Hypothalamus (tissue), 51 donors: ENCODE data around the gene RPL36A.

ENCODE experiments used
- DNase-seq, 51 donors: peaks; one replicate each; lab custom pipeline; 2025; lab: John Stamatoyannopoulos, UW

RPL36A gene

DNA sequence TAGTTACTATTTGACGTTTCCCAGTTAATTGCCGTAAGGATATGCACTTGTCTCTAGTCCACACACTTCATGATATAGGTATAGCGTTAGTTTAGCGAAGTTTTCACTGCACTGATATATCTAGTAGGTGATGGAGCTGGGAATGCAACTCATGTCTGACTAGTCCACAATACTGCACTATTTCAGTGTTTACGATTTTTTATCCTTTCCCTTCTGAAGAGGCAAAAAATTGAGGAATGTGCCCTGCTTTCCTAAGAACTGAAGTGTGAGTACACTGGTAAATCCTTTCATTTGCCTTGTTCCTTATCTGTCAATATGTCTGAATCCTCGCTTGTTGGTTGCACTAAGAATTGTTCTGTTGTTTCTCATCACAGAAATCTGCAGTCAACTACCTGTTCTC, 1.0 kb downstream of the RPL36A start:
- no peak for DNase-seq

DNA sequence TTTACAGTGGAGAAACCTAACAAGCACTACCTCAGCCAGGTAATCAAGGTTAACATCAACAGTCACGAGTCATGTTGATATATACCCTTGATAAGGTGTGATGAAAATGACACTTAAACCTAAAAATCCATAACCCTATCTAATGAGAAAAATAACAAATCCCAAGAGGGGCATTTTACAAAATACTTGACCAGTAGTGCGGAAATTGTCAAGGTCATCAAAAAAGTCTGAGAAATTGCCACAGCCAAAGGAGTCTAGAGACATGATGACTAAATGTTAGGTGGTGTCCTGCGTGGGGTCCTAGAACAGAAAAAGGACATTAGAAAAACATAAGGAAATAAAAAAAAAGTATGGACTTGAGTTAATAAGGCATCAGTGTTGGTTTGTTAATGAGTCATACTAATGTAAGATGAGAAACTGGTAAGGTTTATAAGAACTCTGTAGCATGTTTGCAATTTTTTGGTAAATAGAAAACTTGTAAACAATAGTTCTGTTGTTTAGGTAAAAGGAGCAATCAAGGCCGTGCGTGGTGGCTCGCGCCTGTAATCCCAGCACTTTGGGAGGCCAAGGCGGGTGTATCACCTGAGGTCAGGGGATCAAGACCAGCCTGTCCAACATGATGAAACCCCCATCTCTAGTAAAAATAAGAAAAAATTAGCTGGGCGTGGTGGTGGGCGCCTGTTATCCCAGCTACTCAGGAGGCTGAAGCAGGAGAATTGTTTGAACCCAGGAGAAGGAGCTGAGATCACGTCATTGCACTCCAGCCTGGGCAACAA, 2.9 kb downstream of the RPL36A start:
- DNase-seq = no peak

DNA sequence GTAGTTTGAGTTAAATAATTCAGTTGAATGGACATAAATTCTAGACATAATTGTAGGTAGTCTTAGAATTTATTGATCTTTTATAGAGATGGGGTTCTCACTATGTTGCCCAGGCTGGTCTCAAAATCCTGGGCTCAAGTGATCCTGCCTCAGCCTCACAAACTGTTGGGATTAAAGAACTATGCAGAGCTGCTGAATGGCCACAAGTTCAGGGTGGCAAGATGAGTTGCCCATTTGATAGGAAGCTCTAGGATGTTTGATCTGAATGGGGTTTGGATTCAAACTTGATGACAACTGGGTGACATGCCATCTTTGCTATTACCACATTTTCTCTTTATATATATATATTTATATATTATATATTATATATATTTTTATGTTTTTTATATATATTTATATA, 3.6 kb downstream of the RPL36A start:
- DNase-seq = no peak

DNA sequence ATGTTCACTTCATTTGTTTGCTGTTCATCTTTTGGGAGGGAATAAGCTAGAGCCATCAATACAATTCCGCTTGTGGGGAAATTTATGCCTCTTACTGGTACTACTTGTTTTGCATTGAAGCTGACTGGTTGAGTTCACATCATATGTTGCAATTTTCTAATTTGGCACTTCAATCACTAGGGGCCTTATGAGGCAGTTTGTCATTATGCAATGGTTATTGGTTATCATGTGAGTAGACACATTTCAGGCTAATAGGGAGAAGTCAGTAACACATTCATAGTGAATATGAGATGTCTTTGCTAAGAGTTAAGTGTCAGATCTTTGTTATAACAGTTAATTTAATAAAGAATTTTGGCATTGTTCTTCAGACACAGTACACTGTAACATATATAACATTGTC, 5.0 kb downstream of the RPL36A start:
- DNase-seq = no peak

DNA sequence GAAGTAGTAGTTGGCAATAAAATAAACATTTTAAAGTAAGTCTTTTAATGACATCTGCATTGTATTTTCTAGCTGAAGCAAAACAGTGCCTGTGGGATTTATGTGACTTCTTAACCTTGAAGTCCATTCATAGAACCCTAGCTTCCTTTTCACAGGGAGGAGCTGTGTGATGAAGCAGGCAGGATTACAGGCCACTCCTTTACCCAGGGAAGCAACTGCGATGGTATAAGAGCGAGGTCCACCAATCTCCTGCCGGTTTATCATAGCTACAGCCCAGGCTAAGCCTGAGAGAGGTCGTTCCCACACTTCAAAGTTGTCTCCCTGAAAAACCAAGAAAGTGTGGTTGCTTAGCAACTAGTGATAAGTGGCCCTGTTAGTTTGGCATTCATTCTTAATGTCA, 7.0 kb downstream of the RPL36A start:
- no peak for DNase-seq

DNA sequence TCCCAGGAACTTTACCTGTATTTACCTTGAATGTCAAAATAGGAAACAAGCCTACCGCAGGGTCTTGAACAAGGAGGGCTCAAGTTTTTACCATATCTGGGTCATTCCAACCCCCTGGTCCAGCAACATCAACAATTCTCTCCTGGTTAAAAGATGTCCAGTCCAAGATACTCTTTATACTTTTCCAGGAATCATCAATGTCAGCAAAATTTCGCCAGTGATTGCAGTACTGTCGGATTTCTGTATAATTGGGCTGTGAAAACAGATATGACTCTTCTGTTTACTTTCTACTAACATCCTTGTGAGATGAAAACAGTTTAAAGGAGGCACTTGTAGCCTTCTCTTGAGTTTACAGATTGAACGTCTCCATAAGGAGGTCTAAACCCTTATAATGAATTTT, 7.9 kb downstream of the RPL36A start:
- DNase-seq = no peak

DNA sequence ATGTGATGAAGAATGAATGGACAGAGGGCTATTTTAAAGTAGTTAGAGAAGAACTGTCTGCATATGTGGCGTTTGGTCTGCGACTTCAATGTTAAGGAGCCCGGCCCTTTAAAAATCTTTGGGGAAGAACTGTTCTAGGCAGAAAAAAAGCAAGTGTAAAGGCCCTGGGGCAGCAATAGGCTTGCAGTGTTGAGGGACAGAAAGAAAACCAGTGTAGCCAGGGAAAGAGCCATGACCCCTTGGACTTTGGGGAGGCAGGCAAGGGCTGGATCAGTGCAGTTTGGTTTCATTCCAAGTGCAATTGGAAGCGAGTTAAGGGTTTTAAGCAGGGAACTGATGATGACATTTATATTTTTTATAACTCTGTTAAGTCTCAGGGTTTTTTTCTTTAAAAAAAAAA, 9.0 kb downstream of the RPL36A start:
- DNase-seq = no peak

DNA sequence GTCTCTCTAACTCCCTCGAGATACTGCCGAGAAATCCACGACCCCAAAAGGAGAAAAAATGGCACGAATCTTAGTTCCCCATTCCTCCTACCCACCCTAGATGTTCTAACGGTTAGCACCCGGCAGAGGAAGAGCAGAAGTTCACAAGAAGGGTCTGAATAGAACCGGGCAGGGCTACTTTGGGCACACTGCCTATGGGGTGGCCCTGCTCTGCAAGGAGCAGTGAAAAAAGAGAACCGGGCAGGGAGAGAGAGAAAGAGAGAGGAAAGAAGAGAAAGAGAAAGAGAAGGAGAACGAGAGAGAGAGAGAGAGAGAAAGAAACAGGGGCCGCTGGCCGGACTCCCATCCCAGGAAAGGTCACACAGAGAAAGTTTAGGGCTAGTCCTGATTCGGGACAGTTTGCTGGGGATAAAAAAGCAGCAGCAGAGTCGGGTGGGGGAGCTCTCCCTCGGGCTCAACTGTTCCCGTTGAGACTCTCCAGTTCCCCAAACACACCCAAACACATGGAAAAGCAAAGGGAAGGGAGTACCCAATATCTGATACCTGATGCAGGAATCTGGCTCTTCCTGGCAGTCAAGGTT, 16.4 kb downstream of the RPL36A start:
- DNase-seq = peak in 2 of 51 donors; percentile 31 to 49

DNA sequence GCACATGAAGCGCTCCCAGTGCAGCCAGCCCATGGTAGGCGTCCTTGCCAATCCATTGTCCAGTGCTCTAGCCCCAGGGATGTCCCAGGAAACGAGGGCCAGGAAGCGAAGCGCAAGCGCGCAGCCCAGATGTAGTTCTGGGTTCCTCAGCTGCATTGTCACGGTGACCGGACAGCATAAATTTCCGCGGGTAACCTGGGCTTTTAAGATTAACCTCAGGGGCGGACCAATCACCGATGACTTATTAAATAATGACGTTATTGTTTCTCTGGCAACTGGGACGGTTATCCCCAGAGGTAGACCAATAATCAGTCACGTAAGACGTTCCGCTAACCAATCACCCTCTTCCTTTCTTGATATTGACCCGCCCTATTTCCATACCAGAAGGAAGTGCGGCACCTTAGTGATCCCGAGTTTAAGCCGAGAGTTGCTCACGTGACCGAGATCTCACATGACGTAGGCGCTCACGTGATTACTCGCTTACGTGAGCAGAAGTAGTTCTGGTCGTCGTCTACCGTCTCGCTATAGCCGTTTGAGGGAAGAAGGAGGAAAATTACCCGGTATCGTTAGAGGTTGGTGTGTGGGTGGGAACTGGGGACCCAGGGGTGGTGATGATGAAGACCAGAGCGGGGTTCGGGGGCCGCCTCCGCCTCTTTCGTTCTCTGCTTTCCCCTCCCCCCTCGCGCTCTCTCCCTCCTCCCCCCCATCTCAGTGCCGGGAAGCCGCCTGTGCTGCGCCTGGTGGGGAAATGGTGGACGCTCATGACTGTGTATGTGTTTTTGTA, 17.1 kb downstream of the RPL36A start, which contains the start of the genes GLA and HNRNPH2:
Gene GLA (minus strand): TSS at position 178 of the 784 bp plus-strand sequence. CDS start 22 bp downstream, at position 156.
Gene HNRNPH2 (plus strand): TSS at position 475 of the 784 bp plus-strand sequence. CDS start 3,767 bp downstream, outside the sequence.
- peak; percentile 20 to 92 (median 76) for DNase-seq

DNA sequence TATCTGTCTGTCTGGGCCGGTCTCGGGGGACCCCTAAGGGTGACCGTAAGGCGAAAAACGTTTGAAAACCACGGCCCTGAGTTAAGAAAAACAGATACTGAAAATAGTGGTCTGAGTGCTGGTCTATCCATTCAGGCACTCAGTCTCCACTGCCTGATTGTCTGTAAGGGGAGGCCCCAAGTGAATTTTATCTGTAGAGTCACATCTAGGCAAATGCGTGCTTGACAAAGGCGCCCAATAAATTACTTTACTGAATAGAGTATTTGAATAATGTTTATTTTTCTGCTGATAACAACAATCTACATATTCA, 17.7 kb downstream of the RPL36A start:
- DNase-seq = no peak

DNA sequence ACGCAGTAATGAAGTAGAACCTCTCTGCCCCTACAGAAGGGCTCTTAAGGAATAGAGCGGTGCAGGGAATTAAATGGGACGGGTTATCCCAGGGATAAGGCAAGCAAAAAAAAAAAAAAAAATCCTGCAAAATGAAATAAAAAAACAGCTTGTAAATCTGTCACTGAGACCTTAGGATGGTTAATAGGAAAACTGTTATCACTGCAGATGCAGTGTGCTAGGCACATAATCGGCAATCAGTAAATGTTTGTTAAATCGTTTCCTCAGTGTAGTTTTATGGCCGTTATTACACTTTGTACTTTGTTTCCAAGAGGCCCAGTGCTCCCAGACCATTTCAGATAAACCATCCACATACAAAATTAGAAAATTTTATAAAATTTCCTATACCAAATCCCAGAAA, 18.2 kb downstream of the RPL36A start:
- no peak for DNase-seq

DNA sequence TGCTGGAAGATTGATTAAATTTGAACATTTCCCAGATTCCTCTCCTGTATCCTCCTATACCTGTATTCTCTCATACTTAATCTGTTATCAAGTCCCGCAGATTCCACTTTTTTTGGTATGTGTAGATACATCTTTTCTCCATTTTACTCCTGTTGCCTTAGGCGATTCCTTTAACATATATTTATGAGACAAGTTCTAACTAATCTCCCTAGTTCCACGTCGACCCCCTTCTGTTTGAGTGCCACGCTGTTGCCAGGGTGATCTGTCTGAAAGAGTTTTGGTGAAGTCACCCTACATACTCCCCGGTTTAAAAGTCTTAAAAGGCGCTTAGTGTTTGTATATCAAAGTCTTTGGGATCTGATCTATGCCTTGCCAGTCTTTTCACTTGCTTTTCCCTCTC, 19.6 kb downstream of the RPL36A start:
- DNase-seq = no peak

DNA sequence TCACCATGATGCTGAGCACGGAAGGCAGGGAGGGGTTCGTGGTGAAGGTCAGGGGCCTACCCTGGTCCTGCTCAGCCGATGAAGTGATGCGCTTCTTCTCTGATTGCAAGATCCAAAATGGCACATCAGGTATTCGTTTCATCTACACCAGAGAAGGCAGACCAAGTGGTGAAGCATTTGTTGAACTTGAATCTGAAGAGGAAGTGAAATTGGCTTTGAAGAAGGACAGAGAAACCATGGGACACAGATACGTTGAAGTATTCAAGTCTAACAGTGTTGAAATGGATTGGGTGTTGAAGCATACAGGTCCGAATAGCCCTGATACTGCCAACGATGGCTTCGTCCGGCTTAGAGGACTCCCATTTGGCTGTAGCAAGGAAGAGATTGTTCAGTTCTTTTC, 21.2 kb downstream of the RPL36A start:
- no peak for DNase-seq

DNA sequence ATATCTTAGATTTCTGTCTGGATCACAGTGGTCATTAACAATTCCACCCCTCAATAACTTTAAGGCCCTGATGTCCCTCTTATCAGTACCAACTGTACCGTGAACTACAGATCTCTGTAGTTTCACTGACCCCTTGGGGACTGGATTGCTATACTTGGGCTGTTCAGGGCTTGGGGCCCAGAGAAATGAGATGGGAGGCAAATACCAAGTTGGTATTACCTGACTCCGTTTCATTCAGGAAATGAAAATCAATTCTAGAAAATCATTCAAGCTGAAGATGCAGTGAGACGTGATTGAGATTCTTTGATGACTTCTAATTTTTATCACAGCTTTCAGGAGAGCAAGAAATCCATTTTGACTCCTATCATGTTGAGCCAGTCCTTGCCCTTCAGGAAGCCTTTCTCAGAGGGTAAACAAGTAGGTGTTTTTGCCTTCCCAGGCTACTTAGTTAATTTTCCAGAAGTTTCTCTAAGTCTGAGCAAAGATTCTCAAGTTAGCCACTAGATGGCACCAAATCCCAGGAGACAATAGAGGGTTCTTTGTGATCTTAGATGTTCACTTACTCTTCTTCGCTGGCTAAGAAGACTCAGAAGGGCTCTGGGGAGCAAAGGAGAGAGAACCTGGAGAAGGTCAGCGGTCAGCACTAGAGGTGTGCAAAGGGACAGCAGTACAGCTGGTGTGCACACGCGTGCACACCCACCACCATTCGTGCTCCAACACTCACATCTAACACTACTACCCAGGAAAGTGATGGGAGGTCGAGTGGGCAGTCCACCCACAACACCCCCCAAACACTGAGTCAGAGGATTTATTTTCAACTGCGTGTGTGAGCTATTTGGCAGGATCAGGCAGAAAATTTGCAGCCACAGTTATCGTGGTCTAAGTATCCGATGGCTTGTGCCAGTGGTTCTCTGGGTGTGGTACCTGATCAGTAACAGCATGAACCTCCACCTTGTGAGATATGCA, 24.7 kb downstream of the RPL36A start:
- DNase-seq = peak in 19 of 51 donors; percentile 0 to 49 (median 6)

DNA sequence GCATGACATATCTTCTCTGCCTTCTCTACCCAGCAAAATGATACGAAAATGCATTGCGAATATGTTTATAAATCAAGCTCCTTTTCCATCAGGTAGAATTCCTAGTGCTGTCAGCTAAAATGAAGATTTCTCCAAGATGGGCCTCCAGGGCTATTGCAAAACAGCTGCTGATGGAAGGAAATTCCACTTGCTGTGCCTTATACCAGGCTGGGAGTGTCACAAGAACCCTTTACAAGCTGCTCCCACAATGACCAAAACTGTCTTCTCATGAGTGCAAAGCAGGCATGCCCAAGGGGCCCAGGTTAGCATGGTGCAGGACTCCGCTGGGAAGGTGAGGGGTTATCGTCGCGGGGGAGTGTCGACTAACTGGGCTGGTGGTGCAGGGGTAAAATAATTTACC, 25.9 kb downstream of the RPL36A start:
- DNase-seq = no peak

DNA sequence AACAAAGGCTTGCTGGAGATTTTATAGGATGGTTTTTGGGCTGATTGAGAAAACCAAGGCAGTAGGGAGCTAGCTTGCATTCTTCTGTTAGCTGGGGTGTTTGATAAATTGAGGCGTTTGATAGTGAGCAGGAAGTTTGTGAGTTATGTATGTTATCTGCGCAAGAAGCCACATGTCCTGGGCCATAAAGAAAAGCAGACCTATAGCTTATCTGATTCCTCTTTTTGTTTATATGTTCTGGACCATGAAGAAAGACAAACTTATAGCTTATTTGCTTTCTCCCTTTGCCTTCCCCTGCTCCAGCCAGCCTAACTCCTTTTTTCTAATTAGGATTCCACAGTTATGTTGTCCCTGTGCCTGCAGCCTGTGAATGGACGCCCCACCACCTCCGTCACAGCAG, 26.4 kb downstream of the RPL36A start:
- DNase-seq = no peak

DNA sequence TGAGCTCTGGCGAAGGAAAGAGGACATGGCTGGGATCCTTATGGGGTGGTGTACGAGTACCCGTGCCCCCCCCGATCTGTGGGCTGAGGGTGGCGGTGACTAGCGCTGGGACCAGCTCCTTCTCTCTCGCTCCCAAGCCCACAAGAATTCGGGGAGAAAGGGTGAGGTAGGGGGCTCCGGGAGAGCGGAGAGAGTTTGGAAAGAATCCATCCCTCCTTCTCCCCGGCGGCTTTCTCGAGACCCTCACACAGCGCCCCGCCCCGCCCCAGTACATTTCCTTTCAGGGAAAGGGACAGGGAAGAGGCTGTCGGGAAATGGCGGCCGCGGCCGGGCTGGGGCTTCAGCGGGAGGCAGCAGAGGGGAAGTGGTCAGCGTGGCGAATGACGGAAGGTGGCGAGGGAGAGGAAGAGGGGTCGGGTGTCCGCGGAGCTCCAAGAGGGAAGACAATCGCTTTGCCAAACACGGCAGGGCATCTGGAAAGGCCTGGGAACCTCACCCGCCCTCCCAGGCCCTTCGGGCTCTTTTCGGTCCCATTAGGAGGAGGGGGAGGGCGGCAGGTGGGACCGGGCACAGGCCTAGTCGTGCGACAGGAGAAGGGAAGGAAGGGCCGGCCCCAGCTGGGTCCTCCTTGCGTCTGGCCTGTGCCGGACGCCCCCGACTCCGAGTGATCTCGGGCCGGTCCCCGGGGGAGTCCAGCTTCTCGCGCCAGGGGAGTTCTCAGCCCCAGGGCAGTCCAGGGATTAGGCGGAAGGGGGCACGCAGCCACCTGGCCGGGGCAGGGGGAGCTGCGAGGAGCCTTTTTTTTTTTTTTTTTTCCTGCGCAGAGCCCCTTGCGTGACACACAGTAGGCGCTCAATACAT, 27.4 kb downstream of the RPL36A start:
- peak; percentile 2 to 67 (median 34) for DNase-seq

DNA sequence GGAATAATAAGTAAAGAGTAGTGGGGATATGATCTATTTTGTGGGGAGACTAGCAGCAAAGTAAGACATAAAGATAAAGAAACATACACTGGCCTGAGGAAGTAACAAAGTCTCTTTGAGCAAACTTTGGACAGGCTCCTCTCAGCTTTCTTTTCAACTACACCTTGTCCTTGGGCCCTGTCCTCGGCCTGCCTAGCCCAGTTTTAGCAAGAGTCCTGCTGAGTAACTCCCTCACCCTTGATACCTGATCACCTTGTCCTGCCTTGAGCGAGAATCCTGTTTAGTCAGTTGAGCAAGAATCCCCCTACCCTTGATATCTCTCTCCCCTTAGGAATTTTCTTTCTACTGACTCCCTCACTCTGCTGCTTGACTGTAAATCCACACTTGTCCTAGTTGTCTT, 28.7 kb downstream of the RPL36A start:
- DNase-seq = no peak

DNA sequence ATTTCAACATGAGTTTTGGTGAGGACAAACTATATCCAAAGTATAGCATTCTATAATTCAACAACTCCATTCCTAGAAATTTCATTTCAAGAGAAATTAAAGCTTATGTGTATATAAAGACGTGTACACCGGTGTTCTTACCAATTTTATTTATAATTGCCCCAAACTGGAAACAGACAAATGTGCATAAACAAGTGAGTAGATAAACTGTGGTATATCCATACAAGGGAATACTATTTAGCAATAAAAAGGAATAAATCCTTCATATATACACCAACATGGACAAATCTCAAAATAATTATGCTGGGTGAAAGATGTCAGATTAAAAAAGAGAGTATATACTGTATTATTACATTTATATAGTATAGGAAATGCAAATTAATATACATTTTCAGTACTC, 37.1 kb downstream of the RPL36A start:
- DNase-seq = no peak

DNA sequence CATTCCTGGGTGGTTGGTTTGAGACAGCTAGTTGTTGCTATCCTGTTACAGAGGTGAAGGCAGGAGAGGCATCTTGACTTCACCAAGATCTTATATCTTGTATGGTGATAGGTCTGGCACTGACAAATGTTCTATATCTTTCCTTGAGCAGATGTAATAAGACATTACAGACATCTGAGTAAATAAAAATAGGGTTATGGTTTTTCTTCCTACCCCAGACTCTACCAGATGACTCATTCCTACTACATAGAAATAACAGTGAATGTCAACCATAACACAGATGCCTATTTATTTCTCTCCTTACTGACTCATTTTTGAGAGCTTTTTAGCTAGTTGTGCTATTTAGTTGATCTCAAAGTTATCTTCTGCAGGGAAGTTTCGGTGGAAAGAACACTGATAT, 39.1 kb downstream of the RPL36A start:
- no peak for DNase-seq
